ENCODE measurements around the gene CLC. TPM values are rescaled to one million over a fixed set of nuclear protein-coding genes. Genes with fewer than 3 reads are reported as not detected.

Gene CLC
- total RNA-seq (2021; fragmentation: NEBNext Ultra II Directional; extraction: Animal tissue kit (Norgen Biotek cat#: 25700)), result 10.1 and 12.4 TPM in 2 replicates
- 4.0 and 6.4 TPM in 2 replicates for polyA plus RNA-seq (2011; rRNA removed)
- 7.0 TPM for polyA plus RNA-seq (2011; cell fraction: cytosol; rRNA removed)
- 2.6 TPM for polyA plus RNA-seq (2011; cell fraction: nucleus; rRNA removed)
- 2.8 to 4.3 TPM (median 3.6 TPM) in 4 replicates for polyA plus RNA-seq (2012, experiment 1 of 2)
- polyA plus RNA-seq (2012, experiment 2 of 2), result 3.6 TPM
- polyA plus RNA-seq (2013, experiment 1 of 2), result 21.6 TPM
- 21.1 TPM for polyA plus RNA-seq (2013, experiment 2 of 2)
- polyA minus RNA-seq (2011; rRNA and poly(A)+ RNA removed), result 1.3 and 1.7 TPM in 2 replicates
- not detected for polyA minus RNA-seq (2011; cell fraction: cytosol; rRNA and poly(A)+ RNA removed)
- polyA minus RNA-seq (2011; cell fraction: nucleus; rRNA and poly(A)+ RNA removed), result not detected
- long read RNA-seq, experiment 1, partial matches to known transcripts, result 1 of 5 reads
- long read RNA-seq, experiment 1, other reads (novel, unspliced or antisense), result 2 of 5 reads
- long read RNA-seq, experiment 2, result 0 reads

- H2BK120ac ChIP-seq (replicated peaks; ENCODE audit: low read depth, low read length), result no peak within 1 kb of the TSS
- no peak within 1 kb of the TSS for H2BK15ac ChIP-seq (ENCODE audit: low read length)
- no peak within 1 kb of the TSS for H3K18ac ChIP-seq (ENCODE audit: extremely low read depth, low read length)
- CTCF ChIA-PET (ENCODE audit: partially characterized antibody), result no interaction called here
- H4K8ac ChIP-seq (ENCODE audit: extremely low read depth, insufficient read depth, low read length), result no peak within 1 kb of the TSS
- no peak for FAIRE-seq
- H3K9ac ChIP-seq (replicated peaks in 1 of 4; ENCODE audit: extremely low read depth in 1 of 4, low read depth in 3 of 4, low read length in 3 of 4), result no peak within 1 kb of the TSS
- no peak within 1 kb of the TSS for H2AK5ac ChIP-seq (ENCODE audit: low read depth, low read length)
- H3K4me2 ChIP-seq (ENCODE audit: insufficient read depth in 1 of 2, low read depth in 2 of 2, low read length in 2 of 2), result no peak within 1 kb of the TSS; a peak in 1 of 4 replicates
- H3K36me3 ChIP-seq (ENCODE audit: control insufficient read depth in 2 of 4, insufficient read depth in 4 of 4, low read length in 3 of 4), result no peaks in the 10 kb centered on the region
- no peak within 1 kb of the TSS for H3K4ac ChIP-seq (replicated peaks; ENCODE audit: insufficient read length, low read depth, low read length)
- 0 out of 2 replicates have a peak within 1 kb of the TSS, but pooled peaks have one; percentile 25 for H2BK20ac ChIP-seq (ENCODE audit: low read length)
- no peak for DNase-seq (ENCODE audit: low read depth in 1 of 2, low spot score in 2 of 2)
- H2AFZ ChIP-seq (ENCODE audit: low read length), result peak within 1 kb of the TSS; percentile 82; the same call in 1 of the 2 replicates
- no peak within 1 kb of the TSS for H3K4me3 ChIP-seq (ENCODE audit: extremely low read depth in 1 of 4, insufficient read depth in 2 of 4, low read depth in 3 of 4, low read length in 4 of 4)
- no peaks in the 10 kb centered on the region; a peak in 1 of 7 replicates for H3K27me3 ChIP-seq (replicated peaks in 1 of 4; ENCODE audit: control insufficient read depth in 3 of 4, extremely low read depth in 1 of 4, insufficient read depth in 3 of 4, low read length in 3 of 4)
- no peak within 1 kb of the TSS; the same call in 1 of the 2 replicates for H2BK12ac ChIP-seq (ENCODE audit: low read depth, low read length)
- no peak within 1 kb of the TSS for H4K5ac ChIP-seq (ENCODE audit: insufficient read length, low read depth, low read length)
- H3K23me2 ChIP-seq (ENCODE audit: low read depth, low read length), result no peaks in the 10 kb centered on the region
- H2BK5ac ChIP-seq (ENCODE audit: low read depth, low read length), result no peak within 1 kb of the TSS
- H3K23ac ChIP-seq (ENCODE audit: insufficient read length), result no peak within 1 kb of the TSS
- H3K79me2 ChIP-seq (ENCODE audit: control insufficient read depth in 1 of 2, insufficient read depth in 2 of 2, low read length in 2 of 2), result no peaks in the 10 kb centered on the region
- H3K27ac ChIP-seq (ENCODE audit: low read depth, low read length), result no peak within 1 kb of the TSS
- H3K79me1 ChIP-seq (ENCODE audit: low read depth, low read length), result no peaks in the 10 kb centered on the region
- H3K4me1 ChIP-seq (replicated peaks in 1 of 4; ENCODE audit: control insufficient read depth in 3 of 4, insufficient read depth in 4 of 4, low read length in 3 of 4), result peaks cover 0 to 3% (median under 1%) of the 10 kb centered on the region in 4 experiments; a peak in 2 of 7 replicates
- POLR2A ChIA-PET (ENCODE audit: partially characterized antibody), result no interaction called here
- no peaks in the 10 kb centered on the region for H3K9me3 ChIP-seq (ENCODE audit: insufficient read depth in 2 of 2, low read depth in 1 of 2, low read length in 1 of 2)
- H3K56ac ChIP-seq (replicated peaks; ENCODE audit: insufficient read length, low read depth, low read length), result no peak within 1 kb of the TSS
- H4K20me1 ChIP-seq (replicated peaks in 1 of 2; ENCODE audit: control insufficient read depth in 1 of 2, insufficient read depth in 2 of 2, low read length in 2 of 2), result no peaks in the 10 kb centered on the region
- H3K14ac ChIP-seq (ENCODE audit: insufficient read length), result no peak within 1 kb of the TSS
- no peak within 1 kb of the TSS for H4K91ac ChIP-seq (replicated peaks; ENCODE audit: insufficient read length, low read length)
- WGBS, 2 experiments (ENCODE audit: extremely low coverage in 1 of 2, insufficient coverage in 1 of 2, insufficient read length in 1 of 2, insufficient replicate concordance in 2 of 2, low coverage in 1 of 2, low lambda C conversion rate in 2 of 2, missing lambda C conversion rate in 1 of 2), result 72% methylated on average over 2 of the region's 3 CpGs; no CpG with 5 or more reads in 1 of the 2 experiments
- TF ChIP-seq CBX8 (IDR thresholded peaks at IDR 0.05; ENCODE audit: borderline replicate concordance, low read depth, low read length) (no peak), GTF2F1 (IDR thresholded peaks at IDR 0.05; ENCODE audit: borderline replicate concordance, low read depth, low read length) (no peak), CREB1 (IDR thresholded peaks at IDR 0.05) (no peak), EGR1 (IDR thresholded peaks at IDR 0.05; ENCODE audit: borderline replicate concordance, low read depth, low read length) (no peak), MAX (IDR thresholded peaks at IDR 0.05) (no peak), HDAC2 (IDR thresholded peaks at IDR 0.05; ENCODE audit: borderline replicate concordance in 1 of 2, low read depth in 2 of 2, low read length in 2 of 2) (no peak)
Measured at GRCh38 chr19:39737891-39738290, at the start of gene CLC. CLC (minus strand) TSS chr19:39738029; CDS start chr19:39737952, 77 bp downstream.
